Common myeloid progenitor, CD34-positive (primary cell): ENCODE data around the gene DQX1.

Source experiments
- CTCF ChIA-PET: fragments of 350-600 bp; sonication (Branson Sonifier 250); formaldehyde crosslinking; loops from one replicate; lab custom pipeline; 2021; ENCODE audit warnings: antibody characterized with exemption; lab: Charles Lee
- POLR2A ChIA-PET: fragments of 350-600 bp; sonication (Branson Sonifier 250); formaldehyde crosslinking; loops from one replicate; lab custom pipeline; 2021; ENCODE audit warnings: antibody characterized with exemption; lab: Charles Lee
- DNase-seq, 3 donors: peaks; one replicate each; pipeline versions ENCODE4 v3.0.0 to v3.0.0-alpha.2; 2013
- H3K27ac ChIP-seq, 2 experiments: 1 replicate in 1 of 2; 2 replicates in 1 of 2; pipeline ENCODE4 v1.7.0; 2013; ENCODE audit warnings: inconsistent platforms in 2 of 2, low read length in 2 of 2, mild to moderate bottlenecking in 2 of 2, low read depth in 1 of 2, moderate library complexity in 1 of 2; ENCODE audit not compliant: severe bottlenecking in 2 of 2, insufficient read depth in 1 of 2, poor library complexity in 1 of 2
- H3K27me3 ChIP-seq, 5 experiments: replicated peaks in 2 of 5; 1 replicate in 3 of 5; 2 replicates in 2 of 5; pipeline versions ENCODE4 v1.6.1 to v1.7.0; 2013; ENCODE audit warnings: low read length in 4 of 5, mild to moderate bottlenecking in 2 of 5, moderate library complexity in 2 of 5, inconsistent platforms in 1 of 5; ENCODE audit not compliant: insufficient read depth in 5 of 5, control insufficient read depth in 4 of 5
- H3K36me3 ChIP-seq, 4 experiments: 1 replicate in 2 of 4; 2 replicates in 2 of 4; pipeline versions ENCODE4 v1.6.1 to v1.7.0; 2013; ENCODE audit warnings: low read length in 3 of 4, control low read depth in 1 of 4, mild to moderate bottlenecking in 1 of 4; ENCODE audit not compliant: control insufficient read depth in 4 of 4, insufficient read depth in 4 of 4
- H3K4me1 ChIP-seq, 4 experiments: 1 replicate in 3 of 4; 2 replicates in 1 of 4; pipeline versions ENCODE4 v1.6.1 to v1.7.1; 2013; ENCODE audit warnings: low read length in 3 of 4, mild to moderate bottlenecking in 3 of 4, control low read depth in 1 of 4, inconsistent platforms in 1 of 4, moderate library complexity in 1 of 4; ENCODE audit not compliant: control insufficient read depth in 4 of 4, insufficient read depth in 4 of 4; ENCODE audit errors: control extremely low read depth in 1 of 4
- H3K4me3 ChIP-seq, 7 experiments: 1 replicate in 4 of 7; 2 replicates in 3 of 7; pipeline versions ENCODE4 v1.5.1 to v1.7.0; 2013; ENCODE audit warnings: mild to moderate bottlenecking in 7 of 7, low read length in 6 of 7, moderate library complexity in 6 of 7, inconsistent platforms in 2 of 7, low read depth in 2 of 7, control low read depth in 1 of 7; ENCODE audit not compliant: insufficient read depth in 4 of 7, control insufficient read depth in 1 of 7; ENCODE audit errors: extremely low read depth in 1 of 7
- H3K9me3 ChIP-seq, 5 experiments: 1 replicate in 4 of 5; 2 replicates in 1 of 5; pipeline versions ENCODE4 v1.6.1 to v1.7.1; 2013; ENCODE audit warnings: low read length in 4 of 5, mild to moderate bottlenecking in 2 of 5, inconsistent platforms in 1 of 5, low read depth in 1 of 5, moderate library complexity in 1 of 5; ENCODE audit not compliant: control insufficient read depth in 4 of 5, insufficient read depth in 2 of 5; ENCODE audit errors: control extremely low read depth in 1 of 5
- WGBS: methylation state at CpG from one replicate; pipeline ENCODE4 v1.1.5; 2013; ENCODE audit not compliant: insufficient coverage; 5-methylcytosine and 5-hydroxymethylcytosine counted together

The DQX1 gene

DNA sequence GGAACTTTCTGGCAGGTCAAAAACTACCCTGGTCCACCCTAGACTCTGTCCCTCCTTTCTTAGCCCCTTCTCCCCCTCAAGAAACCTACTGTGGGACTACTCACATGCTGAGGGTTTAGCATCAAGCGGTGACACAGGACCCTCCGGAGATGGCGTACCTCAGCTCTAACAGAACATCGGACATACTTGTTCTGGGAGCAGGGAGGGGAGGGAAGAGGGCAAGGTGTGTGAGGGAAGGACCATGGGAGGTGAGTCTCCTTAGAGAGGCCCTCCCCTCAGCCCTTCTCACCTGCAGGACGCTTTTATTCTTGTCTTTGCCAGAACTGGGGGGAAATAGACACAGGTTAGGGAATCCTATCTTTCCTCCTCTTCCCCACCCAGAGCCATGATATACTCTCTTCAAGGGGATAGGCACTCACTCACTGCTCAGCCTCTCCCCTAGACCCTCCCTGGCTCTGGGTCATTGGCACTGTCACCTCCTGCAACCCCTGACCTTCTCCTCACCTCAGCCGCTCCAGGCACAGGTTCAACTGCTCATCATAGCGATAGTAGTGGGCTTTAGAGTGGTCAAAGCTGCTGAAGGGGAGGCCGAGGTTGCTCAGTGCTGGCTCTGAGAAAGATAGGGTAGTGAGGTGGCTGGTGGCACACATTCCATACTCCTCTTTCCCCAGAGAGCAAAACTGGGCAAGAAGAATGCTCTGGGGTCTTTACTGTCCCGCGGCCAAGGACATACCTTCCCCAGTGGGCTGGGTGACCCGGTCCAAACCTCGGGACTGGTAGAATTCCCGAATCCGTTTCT, 20.4 kb downstream of the DQX1 start:
- Histone ChIP-seq H3K36me3 (peaks cover 0 to 16% (median 8%) of the 10 kb centered on the region in 4 experiments), H3K27me3 (peaks cover 7 to 64% (median 29%) of the 10 kb centered on the region in 5 experiments), H3K4me1 (peaks cover 0 to 55% (median 38%) of the 10 kb centered on the region in 4 experiments), H3K4me3 (no peak overlapping the region), H3K9me3 (no peaks in the 10 kb centered on the region), H3K27ac (no peak overlapping the region)
- WGBS = 100% methylated on average over 2 of the region's 14 CpGs
- POLR2A ChIA-PET = no interaction called here
- CTCF ChIA-PET = interaction anchor here (0.6 to 12.7 kb wide), 9 partner anchors 9 to 85 kb away, joined by 3 to 143 read pairs (median 3); partner anchors contain the start of genes AUP1, DQX1 and HTRA2
- no peak for DNase-seq

DNA sequence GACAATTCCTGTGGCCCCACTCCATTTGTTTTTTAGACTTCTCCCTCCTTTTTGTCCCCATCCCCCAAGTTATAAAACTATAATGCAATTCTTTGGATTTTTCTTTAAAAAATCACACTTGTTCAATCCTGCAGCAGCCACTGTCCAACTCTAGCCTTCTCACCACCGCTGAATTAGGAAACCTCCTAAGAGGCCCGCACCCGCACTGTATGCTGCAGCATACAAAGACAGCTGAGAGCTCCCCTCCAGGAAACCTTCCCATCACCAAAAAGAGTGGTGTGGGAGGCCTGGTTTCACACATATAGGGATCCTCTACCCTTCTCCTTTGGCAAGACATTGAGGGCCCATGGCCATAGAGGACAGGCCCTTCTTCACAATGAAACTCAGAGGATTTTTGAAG, 21.4 kb downstream of the DQX1 start:
- WGBS = 80% methylated on average over 1 of the region's 3 CpGs
- POLR2A ChIA-PET = no interaction called here
- H3K27ac ChIP-seq = no peak overlapping the region
- DNase-seq = no peak
- peaks cover 4 to 64% (median 33%) of the 10 kb centered on the region in 5 experiments for H3K27me3 ChIP-seq
- no peaks in the 10 kb centered on the region for H3K9me3 ChIP-seq
- CTCF ChIA-PET = interaction anchor here (0.6 to 12.7 kb wide), 12 partner anchors 8 to 82 kb away, joined by 3 to 143 read pairs (median 6); partner anchors contain the start of genes AUP1, CCDC142, DQX1 and HTRA2
- no peak overlapping the region for H3K4me3 ChIP-seq
- peaks cover 0 to 58% (median 42%) of the 10 kb centered on the region in 4 experiments for H3K4me1 ChIP-seq
- peaks cover 0 to 16% (median 8%) of the 10 kb centered on the region in 4 experiments for H3K36me3 ChIP-seq

DNA sequence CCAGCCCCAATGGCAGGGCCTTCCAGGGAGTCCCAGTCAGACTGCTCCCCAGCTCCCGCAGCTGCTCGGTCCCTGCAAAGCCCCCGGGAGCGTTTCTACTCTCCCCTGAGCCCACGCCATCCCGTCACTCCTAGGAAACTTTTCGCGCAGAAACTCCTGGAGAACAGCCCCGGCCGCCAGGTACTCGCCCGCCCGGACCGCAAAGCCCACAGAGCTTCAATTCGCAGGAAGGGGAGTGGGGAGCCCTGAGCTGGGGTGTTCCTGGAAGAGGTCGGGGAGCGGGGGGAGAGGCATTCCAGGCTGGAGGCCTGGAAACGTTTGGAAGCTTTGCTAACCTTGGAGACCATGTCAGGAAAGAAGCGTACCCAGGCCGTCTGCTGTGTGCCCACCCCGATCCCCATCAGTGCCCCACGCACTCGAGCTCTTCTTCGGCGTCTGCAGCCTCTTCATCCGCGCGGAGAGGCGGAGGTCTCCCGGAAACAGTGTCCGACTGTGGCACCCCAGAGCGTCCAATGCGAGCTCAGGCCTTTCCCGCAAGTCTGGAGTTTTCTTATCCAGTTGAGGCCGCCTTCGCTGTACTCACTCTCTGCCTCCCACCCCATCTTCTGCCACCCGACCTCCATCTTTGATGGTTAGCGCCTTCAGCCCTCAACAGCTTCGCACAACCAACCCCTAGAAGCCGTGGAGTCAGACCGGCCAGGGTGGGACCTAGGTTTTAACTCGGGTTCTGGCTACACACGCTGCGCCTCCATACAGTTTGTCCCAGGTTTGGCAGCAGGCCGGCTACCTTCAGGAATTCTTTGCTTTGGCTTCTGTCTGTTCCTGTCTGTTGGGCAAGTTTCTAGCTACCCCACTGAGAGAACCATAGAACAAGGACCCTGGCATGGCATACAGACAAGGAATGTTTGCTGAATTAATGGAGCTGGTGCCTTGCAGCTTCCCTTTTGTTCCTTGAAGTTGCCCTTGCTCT, 22.2 kb downstream of the DQX1 start:
- POLR2A ChIA-PET = interaction anchor here (0.6 kb wide), 1 partner anchor 29 kb away, joined by 3 read pairs; no protein-coding TSS in a partner anchor
- DNase-seq = no peak
- Histone ChIP-seq H3K4me3 (peak overlapping the region in 6 of 7 experiments; percentile 20 to 79 (median 66)), H3K4me1 (peaks cover 0 to 66% (median 50%) of the 10 kb centered on the region in 4 experiments), H3K9me3 (no peaks in the 10 kb centered on the region), H3K27ac (peak overlapping the region in 1 of 2 experiments; percentile 54), H3K36me3 (peaks cover 0 to 16% (median 8%) of the 10 kb centered on the region in 4 experiments), H3K27me3 (peaks cover 3 to 71% (median 36%) of the 10 kb centered on the region in 5 experiments)
- 60% methylated on average over 40 of the region's 45 CpGs for WGBS
- CTCF ChIA-PET = interaction anchor here (0.7 to 12.7 kb wide), 16 partner anchors 9 to 83 kb away, joined by 3 to 143 read pairs (median 4); partner anchors contain the start of genes AUP1, CCDC142, DQX1 and HTRA2

DNA sequence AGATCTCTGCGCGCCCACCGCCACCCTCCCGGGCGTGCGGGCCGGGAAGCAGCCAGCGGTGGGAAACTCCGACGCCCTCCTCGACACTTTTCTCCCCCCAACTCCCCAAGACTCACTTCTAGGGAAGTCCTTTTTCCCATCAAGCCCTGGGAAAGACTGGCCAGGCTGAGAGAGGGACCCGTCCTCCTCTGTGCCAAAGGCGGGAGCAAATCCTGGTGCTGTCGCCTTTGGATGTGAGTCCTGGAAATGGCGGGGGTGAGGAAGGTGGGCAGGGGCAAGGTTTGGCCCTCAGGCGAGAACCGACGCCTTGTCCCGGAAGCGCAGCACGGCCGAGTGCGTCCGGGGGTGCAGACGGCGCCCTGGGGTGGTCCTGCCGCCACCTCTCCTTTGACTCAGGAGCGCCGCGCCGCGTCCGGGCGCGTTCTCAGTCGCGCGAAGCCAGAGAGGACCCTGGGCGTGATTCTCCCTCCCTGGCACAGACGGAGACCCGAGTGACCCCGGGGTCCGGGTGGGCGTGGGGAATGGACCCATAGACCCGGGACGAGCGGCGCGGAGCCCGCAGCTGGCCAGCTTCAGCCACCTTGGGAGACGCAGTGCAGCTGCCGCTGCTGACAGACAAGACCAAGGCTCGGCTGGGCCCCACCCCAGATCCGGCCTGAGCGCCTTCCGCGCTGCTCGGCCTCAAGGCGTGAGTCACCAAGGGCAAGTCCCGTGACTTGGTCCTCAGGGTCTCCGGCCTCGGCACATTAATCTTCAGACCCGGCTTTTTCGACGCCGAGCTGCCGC, 23.1 kb downstream of the DQX1 start:
- H3K9me3 ChIP-seq = no peaks in the 10 kb centered on the region
- H3K4me1 ChIP-seq = peaks cover 4 to 67% (median 53%) of the 10 kb centered on the region in 4 experiments
- H3K36me3 ChIP-seq = peaks cover 0 to 16% (median 8%) of the 10 kb centered on the region in 4 experiments
- H3K27me3 ChIP-seq = peaks cover 0 to 73% (median 41%) of the 10 kb centered on the region in 5 experiments
- 1% methylated on average over 60 of the region's 67 CpGs for WGBS
- ChIA-PET CTCF (interaction anchor here (0.7 to 12.7 kb wide), 11 partner anchors 10 to 84 kb away, joined by 3 to 143 read pairs (median 6); partner anchors contain the start of genes AUP1, CCDC142, DQX1 and HTRA2), POLR2A (interaction anchor here (0.6 kb wide), 1 partner anchor 29 kb away, joined by 3 read pairs; no protein-coding TSS in a partner anchor)
- peak overlapping the region in 1 of 2 experiments; percentile 54 for H3K27ac ChIP-seq
- peak; percentile 45 to 73 (median 62) for DNase-seq
- H3K4me3 ChIP-seq = peak overlapping the region; percentile 20 to 79 (median 62)

DNA sequence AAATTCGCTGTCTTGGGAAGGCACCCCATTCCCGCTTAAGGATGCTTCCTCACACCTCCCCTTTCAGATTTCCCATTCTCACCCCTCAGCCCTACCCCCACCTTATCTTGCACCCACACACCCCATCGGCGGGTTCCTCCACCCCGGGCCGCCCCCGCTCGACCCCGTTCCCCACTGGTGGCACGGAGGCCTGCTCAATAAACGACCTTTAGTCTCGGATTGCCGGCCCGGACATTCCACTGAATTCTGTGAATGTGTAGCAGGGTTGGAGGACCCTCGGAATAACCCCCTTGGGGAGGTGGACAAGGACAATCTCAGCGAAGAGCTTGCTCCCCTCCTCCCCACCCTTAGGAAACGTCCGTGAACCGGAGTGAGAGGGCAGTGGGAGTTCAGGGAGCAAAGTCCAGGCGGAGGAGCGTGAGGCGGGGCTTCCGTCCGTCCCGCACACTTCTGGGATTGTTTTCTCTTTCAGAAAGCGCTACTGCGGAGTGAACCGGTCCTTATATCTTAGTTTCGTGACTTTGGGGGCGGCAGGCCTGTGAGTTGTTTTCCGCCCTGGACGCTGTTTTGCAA, 23.8 kb downstream of the DQX1 start:
- peaks cover 0 to 80% (median 46%) of the 10 kb centered on the region in 5 experiments for H3K27me3 ChIP-seq
- peaks cover 4 to 67% (median 54%) of the 10 kb centered on the region in 4 experiments for H3K4me1 ChIP-seq
- H3K36me3 ChIP-seq = peaks cover 0 to 16% (median 8%) of the 10 kb centered on the region in 4 experiments
- CTCF ChIA-PET = interaction anchor here (1.5 to 12.7 kb wide), 6 partner anchors 11 to 85 kb away, joined by 4 to 143 read pairs (median 16); partner anchors contain the start of genes AUP1, DQX1 and HTRA2
- POLR2A ChIA-PET = no interaction called here
- peak overlapping the region in 1 of 2 experiments; percentile 54 for H3K27ac ChIP-seq
- DNase-seq = peak in 1 of 3 donors; percentile 33
- peak overlapping the region in 6 of 7 experiments; percentile 20 to 79 (median 66) for H3K4me3 ChIP-seq
- 9% methylated on average over 19 of the region's 32 CpGs for WGBS
- H3K9me3 ChIP-seq = no peaks in the 10 kb centered on the region
